Nephron (organoid): ENCODE data around the gene PIGU.
"Not testable (repeated sequence)": the region's sequence is repeated elsewhere in the genome, so short reads cannot be mapped to it uniquely, and the experiment has no call there.

Experiments used
- H3K27ac Mint-ChIP-seq, 3 experiments: 2 replicates each; pipeline ENCODE4 v1.8.0; 2020; ENCODE audit warnings: mixed read lengths in 3 of 3, mild to moderate bottlenecking in 2 of 3, moderate library complexity in 1 of 3
- H3K27me3 Mint-ChIP-seq: 2 replicates; pipeline ENCODE4 v1.8.0; 2021; ENCODE audit warnings: low read depth, mild to moderate bottlenecking, moderate library complexity, mixed read lengths
- H3K36me3 Mint-ChIP-seq: 2 replicates; pipeline ENCODE4 v1.8.0; 2020; ENCODE audit warnings: low read depth, mixed read lengths
- H3K4me1 Mint-ChIP-seq: 2 replicates; pipeline ENCODE4 v1.8.0; 2020; ENCODE audit warnings: mixed read lengths
- H3K4me3 Mint-ChIP-seq, 3 experiments: 2 replicates each; pipeline ENCODE4 v1.8.0; 2020; ENCODE audit warnings: mild to moderate bottlenecking in 3 of 3, mixed read lengths in 3 of 3, moderate library complexity in 2 of 3
- H3K9me3 Mint-ChIP-seq: 2 replicates; pipeline ENCODE4 v1.8.0; 2020; ENCODE audit warnings: mixed read lengths
- TF ChIP-seq, protein P1 (sequence below), 3 experiments: fragments of 200-600 bp; sonication (generic); IDR thresholded peaks; one replicate each; pipeline ENCODE4 v1.5.0; 2021; ENCODE audit warnings: antibody characterized with exemption in 3 of 3; ENCODE audit not compliant: unreplicated experiment in 3 of 3

Gene PIGU

DNA sequence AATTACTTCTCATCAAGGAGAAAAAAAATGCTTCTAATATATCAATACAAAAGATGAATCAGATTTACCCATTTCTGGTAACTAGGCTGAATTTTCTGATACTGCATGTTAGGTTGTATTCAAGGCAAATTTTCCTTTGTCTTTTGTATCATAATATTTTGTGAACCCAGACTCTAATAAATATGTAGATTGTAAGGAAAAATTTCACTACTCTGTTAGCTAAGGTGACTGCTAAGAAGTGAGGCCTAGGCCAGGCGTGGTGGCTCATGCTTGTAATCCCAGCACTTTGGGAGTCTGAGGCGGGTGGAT, 40.0 kb upstream of the PIGU start:
- H3K4me3 Mint-ChIP-seq: no peak overlapping the region
- no peaks in the 10 kb centered on the region for H3K9me3 Mint-ChIP-seq
- peaks cover 56% of the 10 kb centered on the region for H3K36me3 Mint-ChIP-seq
- H3K27me3 Mint-ChIP-seq: no peaks in the 10 kb centered on the region
- TF ChIP-seq, protein P1, sequence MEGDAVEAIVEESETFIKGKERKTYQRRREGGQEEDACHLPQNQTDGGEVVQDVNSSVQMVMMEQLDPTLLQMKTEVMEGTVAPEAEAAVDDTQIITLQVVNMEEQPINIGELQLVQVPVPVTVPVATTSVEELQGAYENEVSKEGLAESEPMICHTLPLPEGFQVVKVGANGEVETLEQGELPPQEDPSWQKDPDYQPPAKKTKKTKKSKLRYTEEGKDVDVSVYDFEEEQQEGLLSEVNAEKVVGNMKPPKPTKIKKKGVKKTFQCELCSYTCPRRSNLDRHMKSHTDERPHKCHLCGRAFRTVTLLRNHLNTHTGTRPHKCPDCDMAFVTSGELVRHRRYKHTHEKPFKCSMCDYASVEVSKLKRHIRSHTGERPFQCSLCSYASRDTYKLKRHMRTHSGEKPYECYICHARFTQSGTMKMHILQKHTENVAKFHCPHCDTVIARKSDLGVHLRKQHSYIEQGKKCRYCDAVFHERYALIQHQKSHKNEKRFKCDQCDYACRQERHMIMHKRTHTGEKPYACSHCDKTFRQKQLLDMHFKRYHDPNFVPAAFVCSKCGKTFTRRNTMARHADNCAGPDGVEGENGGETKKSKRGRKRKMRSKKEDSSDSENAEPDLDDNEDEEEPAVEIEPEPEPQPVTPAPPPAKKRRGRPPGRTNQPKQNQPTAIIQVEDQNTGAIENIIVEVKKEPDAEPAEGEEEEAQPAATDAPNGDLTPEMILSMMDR (IDR thresholded peaks at IDR 0.05; ENCODE audit: unreplicated experiment in 3 of 3): no peak
- peaks cover 10% of the 10 kb centered on the region for H3K4me1 Mint-ChIP-seq
- no peak overlapping the region for H3K27ac Mint-ChIP-seq

DNA sequence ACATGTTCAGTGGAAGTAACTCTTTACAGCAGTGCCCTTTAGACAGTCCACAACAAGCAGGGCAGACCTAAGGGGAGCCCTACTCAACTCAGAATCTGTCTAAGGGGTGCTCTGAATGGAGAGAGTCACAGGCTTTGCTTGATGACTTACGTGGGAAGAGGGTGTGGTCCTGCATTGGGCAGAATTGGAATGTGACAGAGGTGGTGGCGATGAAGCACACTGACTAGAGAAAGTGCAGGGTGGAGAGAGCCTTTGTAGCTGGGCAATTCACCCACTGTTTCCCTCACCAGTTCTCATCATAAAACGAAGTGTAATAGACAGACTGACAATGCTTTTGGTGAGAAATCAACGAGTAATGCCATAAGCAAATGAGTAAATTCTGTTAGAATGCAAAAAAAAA, 38.5 kb upstream of the PIGU start:
- no peak overlapping the region for H3K4me3 Mint-ChIP-seq
- H3K4me1 Mint-ChIP-seq: peaks cover 10% of the 10 kb centered on the region
- peaks cover 45% of the 10 kb centered on the region for H3K36me3 Mint-ChIP-seq
- H3K27ac Mint-ChIP-seq: no peak overlapping the region
- peaks cover 2% of the 10 kb centered on the region for H3K27me3 Mint-ChIP-seq
- TF ChIP-seq, protein P1 (IDR thresholded peaks at IDR 0.05; ENCODE audit: unreplicated experiment in 3 of 3): no peak
- H3K9me3 Mint-ChIP-seq: no peaks in the 10 kb centered on the region

GRCh38 chr20:34713944-34714515, 37.1 kb upstream of the PIGU start:
- H3K36me3 Mint-ChIP-seq: peaks cover 41% of the 10 kb centered on the region
- H3K4me3 Mint-ChIP-seq, H3K4me1 Mint-ChIP-seq, H3K27me3 Mint-ChIP-seq, H3K9me3 Mint-ChIP-seq: not testable (repeated sequence)
- peak overlapping the region in 1 of 3 experiments; percentile 34 for H3K27ac Mint-ChIP-seq

GRCh38 chr20:34713194-34713943, 36.5 kb upstream of the PIGU start:
- TF ChIP-seq, protein P1 (IDR thresholded peaks at IDR 0.05; ENCODE audit: unreplicated experiment in 3 of 3): no peak
- Mint-ChIP-seq H3K36me3 (peaks cover 36% of the 10 kb centered on the region), H3K27me3 (peaks cover 8% of the 10 kb centered on the region), H3K9me3 (no peaks in the 10 kb centered on the region), H3K27ac (peak overlapping the region; percentile 34 to 74 (median 45)), H3K4me3 (peak overlapping the region in 1 of 3 experiments; percentile 10), H3K4me1 (peaks cover 13% of the 10 kb centered on the region)

DNA sequence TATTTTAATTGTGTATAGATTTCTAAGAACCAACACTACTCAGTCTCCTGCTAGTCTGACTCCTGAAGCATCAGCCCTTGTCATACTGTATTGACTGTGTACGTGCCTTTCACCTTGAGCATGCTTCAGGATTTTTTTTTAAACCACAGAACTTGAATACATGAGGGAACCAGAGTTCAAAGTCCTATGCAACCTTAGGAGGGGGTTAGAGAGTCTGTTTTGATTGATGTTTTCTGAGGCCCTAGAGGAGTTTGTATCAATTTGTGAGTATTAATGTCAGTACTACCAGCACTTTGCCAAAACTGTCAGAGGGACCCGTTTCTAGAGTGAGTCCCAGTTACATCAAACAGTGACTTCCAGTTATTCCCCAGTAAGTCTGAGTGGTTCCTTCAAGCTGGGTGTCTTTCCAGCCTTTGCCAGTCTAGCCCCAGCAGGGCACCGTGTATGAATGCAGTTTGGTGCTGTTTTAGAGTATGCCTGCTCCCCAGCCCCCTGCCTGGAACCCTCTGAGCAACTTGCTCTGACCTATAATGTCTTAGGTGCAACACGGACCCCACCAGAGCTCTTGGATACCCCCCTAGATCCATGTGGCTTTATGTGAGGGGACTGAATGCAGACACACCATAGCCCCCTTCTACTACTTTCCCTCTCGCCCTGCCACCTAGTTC, 35.8 kb upstream of the PIGU start:
- TF ChIP-seq, protein P1 (IDR thresholded peaks at IDR 0.05; ENCODE audit: unreplicated experiment in 3 of 3): no peak
- Mint-ChIP-seq H3K9me3 (no peaks in the 10 kb centered on the region), H3K4me3 (peak overlapping the region; percentile 4 to 49 (median 29)), H3K36me3 (peaks cover 33% of the 10 kb centered on the region), H3K27ac (peak overlapping the region; percentile 34 to 74 (median 45)), H3K4me1 (peaks cover 15% of the 10 kb centered on the region), H3K27me3 (peaks cover 9% of the 10 kb centered on the region)

GRCh38 chr20:34711813-34712430, 35.0 kb upstream of the PIGU start:
- peaks cover 28% of the 10 kb centered on the region for H3K36me3 Mint-ChIP-seq
- H3K9me3 Mint-ChIP-seq: no peaks in the 10 kb centered on the region
- H3K4me1 Mint-ChIP-seq: peaks cover 15% of the 10 kb centered on the region
- H3K27ac Mint-ChIP-seq: no peak overlapping the region
- TF ChIP-seq, protein P1 (IDR thresholded peaks at IDR 0.05; ENCODE audit: unreplicated experiment in 3 of 3): no peak
- peak overlapping the region; percentile 4 to 58 (median 56) for H3K4me3 Mint-ChIP-seq
- H3K27me3 Mint-ChIP-seq: peaks cover 9% of the 10 kb centered on the region
